Daoy (cell line): ENCODE results near the gene ZNF391. TPM values are rescaled to one million over a fixed set of nuclear protein-coding genes. Genes with fewer than 3 reads are reported as not detected.
"Not testable (repeated sequence)": the region's sequence is repeated elsewhere in the genome, so short reads cannot be mapped to it uniquely, and the experiment has no call there.

ENCODE experiments used
- DNase-seq: peaks from one replicate; pipeline ENCODE4 v3.0.0-alpha.2; 2015; ENCODE audit warnings: low read depth
- total RNA-seq: library from RNA; depleted of rRNA; stranded (reverse); fragments of >200 nt; shearing (Covaris generic); gene quantifications from 2 replicates; pipeline ENCODE4 v1.2.3, GENCODE V29; 2014; rRNA removed

The ZNF391 gene
- total RNA-seq, 1 experiment from 2014 or later: 0.74 TPM

GRCh38 chr6:27422651-27423332, 34.2 kb downstream of the ZNF391 start:
- DNase-seq: no peak

DNA sequence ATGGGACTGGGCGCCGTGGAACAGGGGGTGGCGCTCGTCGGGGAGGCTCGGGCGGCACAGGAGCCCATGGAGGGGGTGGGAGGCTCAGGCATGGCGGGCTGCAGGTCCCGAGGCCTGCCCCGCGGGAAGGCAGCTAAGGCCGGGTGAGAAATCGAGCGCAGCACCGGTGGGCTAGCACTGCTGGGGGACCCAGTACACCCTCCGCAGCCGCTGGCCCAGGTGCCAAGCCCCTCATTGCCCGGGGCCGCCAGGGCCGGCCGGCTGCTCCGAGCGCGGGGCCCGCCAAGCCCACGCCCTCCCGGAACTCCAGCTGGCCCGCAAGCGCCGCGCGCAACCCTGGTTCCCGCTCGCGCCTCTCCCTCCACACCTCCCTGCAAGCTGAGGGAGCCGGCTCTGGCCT, 36.3 kb downstream of the ZNF391 start:
- DNase-seq: not testable (repeated sequence)

GRCh38 chr6:27426045-27426620, 37.6 kb downstream of the ZNF391 start:
- DNase-seq: no peak

- DNase-seq: no peak
Measured at GRCh38 chr6:27428502-27428901, 39.9 kb downstream of the ZNF391 start.

GRCh38 chr6:27428966-27429365, 40.4 kb downstream of the ZNF391 start:
- DNase-seq: no peak

- no peak for DNase-seq
Measured at GRCh38 chr6:27433714-27434113, 45.2 kb downstream of the ZNF391 start.

DNA sequence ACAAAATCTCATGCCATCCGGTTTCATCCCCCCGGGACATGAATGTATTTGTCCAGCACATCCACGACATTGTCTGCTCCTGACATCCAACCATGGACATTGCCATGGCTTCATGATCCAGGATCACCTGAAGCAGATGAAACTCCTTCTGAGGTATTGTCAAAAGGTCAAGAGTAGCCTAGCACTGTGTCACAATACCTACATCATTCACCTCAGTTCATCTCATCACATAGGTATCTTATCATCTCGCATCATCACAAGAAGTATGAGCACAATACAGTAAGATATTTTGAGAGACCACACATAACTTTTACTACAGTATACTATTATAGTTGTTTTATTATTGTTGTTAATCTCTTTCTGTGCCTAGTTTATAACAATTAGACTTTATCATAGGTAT, 50.8 kb downstream of the ZNF391 start:
- DNase-seq: no peak

GRCh38 chr6:27441001-27441400, 52.4 kb downstream of the ZNF391 start:
- DNase-seq: peak; percentile 9

DNA sequence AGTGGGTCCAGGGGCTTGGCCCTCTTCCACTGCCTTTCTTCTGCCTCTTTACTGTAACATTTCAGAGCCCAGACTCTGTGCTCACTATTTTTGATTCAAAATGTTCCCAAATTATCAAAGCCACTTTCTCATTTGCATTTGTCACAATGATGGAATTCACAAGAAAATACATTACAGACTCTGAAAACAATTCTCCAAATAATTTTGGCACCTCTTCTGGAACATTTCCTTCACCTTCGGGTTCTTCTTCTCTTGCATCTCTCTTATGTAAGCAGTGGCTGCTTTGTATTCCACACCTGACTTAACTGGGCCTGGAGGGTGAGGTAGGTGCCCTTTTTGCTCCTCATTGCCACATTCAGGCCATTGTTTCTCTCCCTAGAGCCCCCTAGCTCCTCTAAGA, 54.4 kb downstream of the ZNF391 start:
- DNase-seq: no peak

GRCh38 chr6:27448456-27448855, 59.9 kb downstream of the ZNF391 start:
- DNase-seq: no peak

- DNase-seq: no peak
Measured at GRCh38 chr6:27451660-27452390, 63.3 kb downstream of the ZNF391 start.

DNA sequence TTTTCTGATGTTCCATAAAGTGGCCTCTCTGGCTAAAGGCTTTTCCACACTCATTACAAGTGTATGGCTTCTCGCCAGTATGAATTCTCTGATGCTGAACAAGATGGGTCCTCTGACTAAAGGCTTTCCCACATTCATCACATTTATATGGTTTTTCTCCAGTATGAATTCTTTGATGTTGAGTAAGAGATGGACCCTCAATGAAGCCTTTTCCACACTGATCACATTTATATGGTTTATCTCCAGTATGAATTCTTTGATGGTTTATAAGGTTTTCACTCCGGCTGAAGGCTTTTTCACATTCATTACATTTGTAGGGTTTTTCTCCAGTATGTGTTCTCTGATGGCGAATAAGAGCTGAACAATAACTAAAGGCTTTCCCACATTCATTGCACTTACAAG, 63.9 kb downstream of the ZNF391 start:
- no peak for DNase-seq

Other genes with a start within 250 kb of the ZNF391 start
- 4.3 and 8.2 TPM in 2 replicates for gene PRSS16, start 141.1 kb upstream of the ZNF391 start, total RNA-seq
- gene POM121L2, start 76.5 kb upstream of the ZNF391 start, total RNA-seq: not detected in 2 replicates
- 13.9 and 16.5 TPM in 2 replicates for gene ZNF184, start 84.3 kb downstream of the ZNF391 start, total RNA-seq